Brain microvascular endothelial cell (primary cell): ENCODE results near the gene TMEM94.

ENCODE experiments used
- DNase-seq: peaks from one replicate; pipeline ENCODE4 v3.0.0-alpha.2; 2020
- H3K27ac ChIP-seq: fragments of 250-450 bp; sonication (Bioruptor Pico); 2 replicates; pipeline ENCODE4 v1.5.1; 2020; ENCODE audit warnings: mild to moderate bottlenecking, moderate library complexity
- H3K27me3 ChIP-seq: fragments of 250-450 bp; sonication (Bioruptor Pico); replicated peaks from 2 replicates; pipeline ENCODE4 v1.5.1; 2020; ENCODE audit warnings: mild to moderate bottlenecking
- H3K36me3 ChIP-seq: fragments of 250-450 bp; sonication (Bioruptor Pico); replicated peaks from 2 replicates; pipeline ENCODE4 v1.5.1; 2020; ENCODE audit warnings: mild to moderate bottlenecking
- H3K4me3 ChIP-seq: 2 replicates; pipeline ENCODE4 v1.5.1; 2011; ENCODE audit warnings: low read depth, mild to moderate bottlenecking, control low read depth, low read length, moderate library complexity
- in situ Hi-C: cut with HindIII; loops from 2 replicates; pipeline ENCODE4 v1.10.0; 2017; ENCODE audit warnings: low sequenced_read_pairs, low pct_ligation_motif_present
- TF ChIP-seq, protein P1 (sequence below): IDR thresholded peaks from 2 replicates; pipeline ENCODE4 v1.5.1; 2011; ENCODE audit warnings: low read depth, mild to moderate bottlenecking, moderate library complexity, low read length, control low read depth, inconsistent platforms; ENCODE audit errors: missing control alignments

Gene TMEM94

DNA sequence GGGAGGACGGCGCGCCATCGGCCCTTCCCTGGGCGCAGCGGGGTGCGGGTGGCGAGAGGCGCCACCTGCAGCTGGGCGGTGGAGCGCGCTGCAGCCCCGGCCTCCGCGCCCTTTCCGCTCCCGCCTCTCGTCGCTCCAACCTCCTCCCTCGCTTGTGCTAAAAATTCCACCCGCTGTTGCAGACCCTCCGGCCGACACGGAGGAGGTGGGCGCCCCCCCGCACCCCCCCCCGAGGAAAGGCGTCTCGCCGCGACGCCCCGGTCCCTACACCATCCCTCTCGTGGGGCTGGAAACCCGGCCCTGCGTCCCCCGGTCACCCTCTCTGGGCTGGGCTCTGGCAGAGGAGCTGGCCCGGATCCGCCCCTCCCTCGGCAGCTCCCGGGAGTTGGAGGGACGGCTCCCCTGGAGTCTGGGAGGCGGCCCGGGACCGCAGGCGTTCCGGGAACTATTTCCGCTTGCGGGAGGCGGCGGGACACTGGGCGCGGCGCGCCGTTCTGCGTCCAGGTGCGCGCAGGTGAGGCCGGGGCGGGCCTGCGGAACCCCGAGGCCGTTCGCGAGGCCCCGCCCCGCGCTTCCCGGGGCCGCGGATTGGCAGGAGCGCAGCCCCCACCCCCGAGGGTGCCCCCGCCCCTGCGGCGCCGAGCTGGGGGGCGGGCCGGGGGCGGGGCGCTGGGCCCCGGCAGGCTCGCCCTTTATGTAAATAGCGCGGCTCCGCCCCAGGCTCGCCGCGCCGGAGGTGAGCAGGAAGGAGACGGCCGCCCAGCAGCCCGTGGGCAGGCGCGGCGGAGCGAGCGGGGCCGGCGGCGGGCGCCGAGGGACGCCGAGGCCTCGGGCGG is 68.8 kb downstream of the TMEM94 start, which contains the start of gene LLGL2:
LLGL2 (plus strand) TSS at position 728 of the 836 bp plus-strand sequence. CDS start 17,730 bp downstream, outside the sequence.
- peak within 1 kb of the TSS; percentile 48 for H3K4me3 ChIP-seq
- TF ChIP-seq, protein P1, sequence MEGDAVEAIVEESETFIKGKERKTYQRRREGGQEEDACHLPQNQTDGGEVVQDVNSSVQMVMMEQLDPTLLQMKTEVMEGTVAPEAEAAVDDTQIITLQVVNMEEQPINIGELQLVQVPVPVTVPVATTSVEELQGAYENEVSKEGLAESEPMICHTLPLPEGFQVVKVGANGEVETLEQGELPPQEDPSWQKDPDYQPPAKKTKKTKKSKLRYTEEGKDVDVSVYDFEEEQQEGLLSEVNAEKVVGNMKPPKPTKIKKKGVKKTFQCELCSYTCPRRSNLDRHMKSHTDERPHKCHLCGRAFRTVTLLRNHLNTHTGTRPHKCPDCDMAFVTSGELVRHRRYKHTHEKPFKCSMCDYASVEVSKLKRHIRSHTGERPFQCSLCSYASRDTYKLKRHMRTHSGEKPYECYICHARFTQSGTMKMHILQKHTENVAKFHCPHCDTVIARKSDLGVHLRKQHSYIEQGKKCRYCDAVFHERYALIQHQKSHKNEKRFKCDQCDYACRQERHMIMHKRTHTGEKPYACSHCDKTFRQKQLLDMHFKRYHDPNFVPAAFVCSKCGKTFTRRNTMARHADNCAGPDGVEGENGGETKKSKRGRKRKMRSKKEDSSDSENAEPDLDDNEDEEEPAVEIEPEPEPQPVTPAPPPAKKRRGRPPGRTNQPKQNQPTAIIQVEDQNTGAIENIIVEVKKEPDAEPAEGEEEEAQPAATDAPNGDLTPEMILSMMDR: peak; percentile 20
- H3K27ac ChIP-seq: no peak within 1 kb of the TSS
- in situ Hi-C loops: no loop called here
- DNase-seq: no peak
- H3K36me3 ChIP-seq: no peaks in the 10 kb centered on the region
- H3K27me3 ChIP-seq: peaks cover 9% of the 10 kb centered on the region

DNA sequence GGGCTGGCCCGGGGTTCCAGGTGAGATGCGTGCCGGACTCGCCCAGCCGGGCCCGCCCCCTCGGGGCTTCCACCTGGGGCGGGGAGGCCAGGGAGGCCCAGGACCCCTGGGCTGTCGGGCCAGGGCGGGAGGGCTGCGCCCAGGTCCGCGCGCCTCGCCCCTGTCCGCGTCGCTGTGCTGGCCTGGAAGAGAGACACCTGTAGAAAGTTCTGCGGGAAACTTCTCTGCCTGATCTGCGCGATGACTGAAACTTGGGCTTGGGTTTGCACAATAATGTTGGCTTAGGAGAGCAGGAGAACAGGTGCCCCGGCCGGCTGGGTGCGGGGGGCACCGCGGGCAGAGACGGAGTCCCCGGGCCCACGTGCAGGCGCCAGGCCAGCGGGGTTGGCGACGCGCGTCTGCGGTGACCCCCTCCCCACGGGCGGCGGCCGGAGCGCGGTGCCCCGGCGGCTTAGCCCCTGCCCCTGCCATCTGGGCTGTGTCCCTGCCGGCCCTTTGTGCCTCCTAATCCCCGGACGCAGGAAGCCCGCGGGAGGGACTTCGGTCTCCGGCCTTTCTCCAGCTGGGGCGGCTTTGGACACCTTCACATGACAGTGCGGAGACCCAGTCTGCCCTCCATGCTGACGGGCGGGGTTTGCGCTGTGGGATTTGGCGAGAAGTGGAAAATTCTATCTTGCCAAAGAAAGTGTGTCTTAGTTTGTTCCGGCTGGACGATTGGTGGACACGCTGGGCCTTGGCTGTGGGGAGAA is 69.5 kb downstream of the TMEM94 start:
- H3K27ac ChIP-seq: no peak overlapping the region
- TF ChIP-seq, protein P1: no peak
- peak overlapping the region; percentile 22 for H3K4me3 ChIP-seq
- in situ Hi-C loops: no loop called here
- no peaks in the 10 kb centered on the region for H3K36me3 ChIP-seq
- no peak for DNase-seq
- peaks cover 9% of the 10 kb centered on the region for H3K27me3 ChIP-seq

DNA sequence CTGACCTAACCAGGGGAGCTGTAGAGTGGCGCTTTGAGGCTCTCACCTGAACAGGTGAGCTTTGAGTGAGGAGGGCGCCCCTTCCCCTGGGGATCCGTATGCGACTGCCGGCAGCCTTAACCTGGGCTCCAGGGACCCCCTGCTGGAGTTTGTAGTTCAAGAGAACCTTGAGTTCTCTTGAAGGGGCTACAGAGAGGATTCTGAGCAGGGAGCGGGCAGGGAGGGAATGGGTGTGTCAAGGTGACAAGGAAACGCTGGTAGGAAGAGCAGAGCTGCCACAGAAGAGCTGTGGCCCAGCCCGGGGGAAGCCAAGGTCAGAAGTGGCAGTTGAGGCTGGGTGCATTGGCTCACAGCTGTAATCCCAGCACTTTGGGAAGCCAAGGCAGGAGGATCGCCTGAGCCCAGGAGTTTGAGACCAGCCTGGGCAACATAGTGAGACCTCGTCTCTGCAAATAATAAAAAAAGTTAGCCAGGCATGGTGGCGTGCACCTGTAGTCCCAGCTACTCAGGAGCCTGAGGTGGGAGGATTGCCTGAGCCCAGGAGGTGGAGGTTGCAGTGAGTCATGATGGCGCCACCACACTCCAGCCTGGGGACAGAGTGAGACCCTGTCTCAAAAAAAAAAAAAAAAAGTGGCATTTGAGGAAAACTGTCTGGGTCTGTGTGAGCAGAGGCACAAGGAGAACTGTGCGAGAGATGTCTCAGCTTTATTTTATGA is 70.3 kb downstream of the TMEM94 start:
- Histone ChIP-seq H3K27me3 (peaks cover 9% of the 10 kb centered on the region), H3K27ac (no peak overlapping the region), H3K4me3 (no peak overlapping the region), H3K36me3 (no peaks in the 10 kb centered on the region)
- TF ChIP-seq, protein P1: no peak
- in situ Hi-C loops: no loop called here
- DNase-seq: no peak

DNA sequence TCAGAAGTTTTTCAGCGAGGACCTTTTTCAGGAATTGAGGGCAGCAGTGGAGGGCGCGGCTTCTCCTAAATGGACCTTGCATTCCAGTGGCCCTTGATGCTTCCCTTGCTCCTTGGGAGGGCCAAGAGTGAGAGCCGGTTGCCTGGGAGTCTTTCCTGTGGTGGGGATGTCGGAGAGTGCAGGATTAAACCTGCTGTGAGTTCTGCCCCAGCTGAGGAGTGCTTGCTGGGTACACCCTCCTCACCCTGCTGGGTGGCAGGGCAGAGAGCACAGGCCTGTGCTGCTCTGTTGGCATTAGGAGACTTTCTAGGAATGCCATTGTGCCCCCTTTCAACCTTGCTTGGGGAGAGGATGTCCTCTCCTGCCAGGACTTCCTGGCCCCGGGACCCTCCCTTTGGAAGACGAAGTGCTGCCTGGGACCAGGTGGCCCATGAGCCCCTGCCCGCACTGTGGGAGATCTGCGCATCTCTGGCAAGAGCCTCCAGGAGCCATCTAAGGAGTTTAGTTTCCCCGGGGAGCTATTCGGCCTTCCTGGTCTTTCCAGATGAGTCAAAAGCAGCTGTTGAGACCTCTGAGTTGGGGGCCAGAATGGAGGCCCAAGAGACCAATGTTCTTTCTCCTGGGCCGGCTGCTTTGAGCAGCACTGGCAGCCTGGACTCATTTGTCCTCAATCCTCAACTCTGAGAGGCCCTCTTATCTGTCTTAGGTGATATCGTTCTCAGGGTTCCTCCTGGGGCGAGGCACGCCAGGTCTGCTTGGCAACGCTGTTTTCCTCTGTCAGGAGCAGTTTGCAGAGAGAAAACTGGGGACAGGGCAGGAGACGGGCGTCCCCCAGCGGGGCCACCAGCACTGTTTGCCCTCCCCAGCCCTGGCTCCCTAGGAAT is 74.6 kb downstream of the TMEM94 start:
- no peak overlapping the region for H3K27ac ChIP-seq
- no peaks in the 10 kb centered on the region for H3K36me3 ChIP-seq
- no peak overlapping the region for H3K4me3 ChIP-seq
- in situ Hi-C loops: no loop called here
- TF ChIP-seq, protein P1: no peak
- H3K27me3 ChIP-seq: peaks cover 8% of the 10 kb centered on the region
- DNase-seq: no peak

GRCh38 chr17:75531721-75532072 is 75.3 kb downstream of the TMEM94 start:
- no peak overlapping the region for H3K4me3 ChIP-seq
- TF ChIP-seq, protein P1: no peak
- no peak for DNase-seq
- no peak overlapping the region for H3K27ac ChIP-seq
- in situ Hi-C loops: no loop called here
- peaks cover 1% of the 10 kb centered on the region for H3K27me3 ChIP-seq
- no peaks in the 10 kb centered on the region for H3K36me3 ChIP-seq
